Medulla oblongata (tissue), 1 donor: ENCODE measurements around the gene IGFBP2.

ENCODE experiments used
- DNase-seq: peaks from one replicate; pipeline ENCODE4 v3.0.0-alpha.2; 2015; ENCODE audit errors: extremely low spot score

IGFBP2 gene

DNA sequence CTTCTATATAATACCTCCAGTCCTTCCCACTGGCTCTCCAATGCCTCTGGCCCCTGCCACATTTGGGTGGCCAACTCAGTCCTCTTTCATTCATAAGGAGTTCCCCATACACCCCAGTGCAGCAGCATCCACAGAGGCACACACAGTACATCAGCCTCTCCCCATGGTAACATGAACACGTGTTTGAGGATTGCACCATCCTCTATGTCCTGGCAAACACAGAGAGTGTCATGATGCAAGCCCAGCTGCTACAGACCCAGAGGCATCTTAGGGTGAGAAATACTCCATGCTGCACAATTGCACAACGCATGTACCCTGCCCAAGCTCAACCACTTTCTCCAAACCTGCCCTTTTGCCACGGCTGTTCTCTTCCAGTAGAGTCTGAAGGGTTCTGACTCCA is 50.6 kb downstream of the IGFBP2 start:
- no peak for DNase-seq

DNA sequence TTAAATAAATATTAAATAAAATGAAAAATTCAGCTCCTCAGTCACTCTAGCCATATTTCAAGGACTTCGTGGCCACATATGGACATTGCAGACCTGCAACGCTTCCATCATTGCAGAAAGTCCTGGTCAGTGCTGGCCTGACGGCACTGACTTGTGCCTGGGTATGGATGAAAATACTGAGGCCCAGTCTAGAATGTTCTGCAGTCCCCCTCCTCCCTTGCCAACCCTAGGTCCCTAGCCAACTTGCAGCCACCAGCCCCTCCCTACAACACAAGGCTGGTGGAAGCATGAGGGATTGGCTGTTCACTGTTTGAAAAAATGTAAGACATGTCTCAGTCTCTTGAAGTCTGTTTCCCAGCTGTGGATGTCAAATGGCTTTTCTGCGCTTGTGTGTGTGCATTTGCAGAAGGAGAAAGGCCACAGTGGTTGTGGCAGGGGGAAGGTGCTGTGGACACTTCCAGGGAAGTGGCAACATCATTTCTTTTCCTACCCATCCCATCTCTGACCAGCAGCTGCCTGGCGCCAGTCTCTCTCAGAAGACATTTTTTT is 52.2 kb downstream of the IGFBP2 start:
- DNase-seq, result no peak

DNA sequence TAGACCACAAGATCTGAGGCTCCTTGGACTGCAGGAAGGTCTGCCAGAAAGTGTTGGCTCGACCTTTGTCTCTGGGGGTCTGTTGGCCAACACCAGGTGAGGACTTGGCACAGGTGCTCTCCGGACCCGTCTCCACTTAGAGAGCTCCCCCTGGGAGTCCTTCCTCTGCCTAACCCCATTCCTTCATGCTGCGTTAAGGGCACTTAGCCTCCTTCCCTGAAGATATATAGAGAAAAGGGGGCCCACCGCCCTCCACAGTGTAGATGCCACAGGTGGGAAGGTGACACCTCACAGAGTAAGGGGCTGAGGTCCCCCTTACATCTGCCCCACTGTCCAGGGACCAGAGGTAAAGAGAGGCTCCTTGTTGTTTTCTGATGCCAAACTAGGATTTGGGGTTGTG is 53.9 kb downstream of the IGFBP2 start:
- no peak for DNase-seq

DNA sequence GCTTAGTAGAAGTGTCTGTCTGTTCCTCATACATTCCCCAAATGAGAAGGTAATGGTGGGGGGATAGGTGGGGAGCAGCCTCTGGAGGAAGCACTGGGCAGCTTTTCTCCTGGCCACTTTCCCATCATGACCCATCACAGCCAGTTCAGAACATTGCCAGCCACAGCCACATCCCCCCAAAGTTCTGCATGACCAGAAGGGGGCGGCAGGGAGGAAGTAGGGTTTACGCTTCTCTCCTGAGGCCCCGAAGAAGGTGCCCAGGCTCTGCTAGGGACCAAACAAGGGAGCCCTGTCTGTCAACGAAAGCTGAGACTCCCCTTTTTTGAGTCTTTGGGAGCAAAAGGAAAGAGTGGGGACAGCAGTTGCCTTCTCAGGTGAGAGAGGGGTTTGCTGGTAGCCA is 54.4 kb downstream of the IGFBP2 start:
- no peak for DNase-seq

DNA sequence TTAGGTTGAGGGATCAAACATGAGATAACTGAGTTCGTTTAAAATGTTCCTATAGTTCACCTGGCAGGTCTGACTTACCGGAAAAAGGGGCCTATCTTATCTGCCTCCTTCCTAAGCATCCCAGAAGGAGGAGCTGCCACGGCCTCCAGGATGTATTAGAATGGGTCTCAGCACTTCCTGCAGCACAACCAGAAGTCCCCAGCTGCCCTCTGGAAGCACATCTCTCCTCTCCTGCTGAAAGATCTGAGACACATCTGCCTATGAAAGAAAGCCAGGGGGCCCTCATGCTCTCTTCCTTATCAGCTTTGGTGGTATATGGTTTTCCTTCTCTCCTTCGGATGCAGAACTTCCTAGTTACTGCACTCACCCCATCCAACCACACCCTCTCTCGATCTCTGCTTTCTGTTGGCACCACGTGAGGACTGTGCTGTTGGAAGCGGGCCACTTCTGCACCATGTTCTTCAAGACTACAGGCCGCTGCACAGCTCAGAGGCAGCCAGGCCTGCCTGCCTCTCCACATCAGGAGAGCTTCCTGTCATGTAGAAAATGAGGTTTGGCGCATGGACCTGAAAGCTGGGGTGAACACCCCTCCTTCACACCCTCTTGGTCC is 55.6 kb downstream of the IGFBP2 start:
- DNase-seq, result no peak

DNA sequence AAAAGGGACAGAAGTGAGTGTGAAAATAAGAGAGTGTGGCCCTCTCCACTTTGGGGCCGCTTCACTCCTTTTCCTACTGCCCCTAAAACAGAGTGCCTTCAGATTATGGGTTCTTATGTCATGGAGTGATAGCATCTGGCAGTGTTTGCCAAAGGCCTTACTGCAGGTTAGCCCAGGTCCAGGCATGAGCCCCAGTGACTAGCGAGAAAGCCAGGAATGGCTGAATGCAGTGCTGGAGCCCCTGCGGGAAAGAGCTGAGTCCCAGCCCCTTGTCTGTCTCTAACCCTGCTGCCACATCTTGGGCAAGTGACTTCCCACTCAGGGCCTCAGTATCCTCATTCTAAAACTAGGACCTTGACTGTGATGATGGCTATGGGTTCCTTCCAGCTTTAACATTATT is 56.2 kb downstream of the IGFBP2 start:
- DNase-seq, result no peak

DNA sequence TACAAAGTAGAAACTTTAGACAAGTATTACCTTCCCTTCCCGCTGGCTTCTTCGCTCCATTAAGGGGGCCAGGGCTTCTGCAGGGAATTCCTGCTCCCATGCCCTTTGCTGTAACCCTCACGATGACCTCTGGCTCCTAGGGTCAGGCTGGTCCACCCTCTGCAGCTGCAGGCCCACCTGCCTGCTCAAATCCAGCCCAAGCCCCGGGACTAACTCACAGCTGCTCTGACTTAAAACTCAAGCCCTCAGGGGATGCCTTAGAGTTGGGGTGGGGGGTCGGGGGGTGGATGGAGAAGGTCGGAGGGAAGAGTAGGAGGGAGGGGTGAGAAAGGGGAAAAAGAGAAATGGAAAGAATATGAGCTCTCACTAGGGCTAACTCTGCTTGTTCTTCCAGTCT is 57.2 kb downstream of the IGFBP2 start:
- DNase-seq, result no peak

DNA sequence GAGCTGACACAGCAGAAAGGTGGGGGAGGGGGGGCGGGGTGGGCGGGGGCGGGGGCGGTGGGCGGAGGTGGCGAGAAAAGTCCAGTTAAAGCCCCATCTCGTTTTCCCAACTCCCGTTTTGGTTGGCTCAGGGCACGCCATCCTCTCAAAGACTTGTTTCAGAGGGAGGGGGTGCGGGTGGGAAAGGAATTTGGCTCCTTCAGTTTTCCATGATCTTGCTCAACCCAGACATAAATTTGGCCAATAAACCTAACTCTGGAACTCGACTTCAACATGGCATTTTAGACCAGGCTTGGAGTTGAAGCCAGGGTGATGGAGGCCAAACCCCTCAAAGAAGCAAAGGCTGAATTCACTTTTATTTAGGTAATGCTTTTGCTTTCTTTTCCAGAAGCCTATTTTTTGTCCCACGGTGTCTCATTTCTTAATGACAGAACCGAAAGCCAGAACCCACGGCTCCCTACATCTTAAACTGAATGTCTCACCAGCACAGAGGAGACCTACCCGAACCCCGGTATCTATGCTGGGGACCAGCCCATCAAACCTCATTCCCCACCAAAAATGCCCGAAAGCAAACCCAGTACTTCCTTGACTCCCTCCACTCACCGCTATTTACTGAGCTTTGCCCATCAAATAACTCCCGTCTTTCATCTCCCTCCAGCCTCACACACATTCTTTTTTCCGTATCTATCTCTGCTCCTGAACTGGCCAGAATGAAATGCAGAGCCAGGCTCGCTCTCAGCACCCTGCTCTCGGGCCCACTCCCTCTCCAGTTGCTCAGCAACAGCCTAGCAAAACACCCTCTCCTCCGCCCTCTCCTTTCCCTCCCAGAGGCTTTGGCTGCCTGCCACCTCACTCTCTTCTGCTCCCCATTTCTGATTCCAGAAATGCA is 57.9 kb downstream of the IGFBP2 start:
- peak; percentile 62 for DNase-seq

DNA sequence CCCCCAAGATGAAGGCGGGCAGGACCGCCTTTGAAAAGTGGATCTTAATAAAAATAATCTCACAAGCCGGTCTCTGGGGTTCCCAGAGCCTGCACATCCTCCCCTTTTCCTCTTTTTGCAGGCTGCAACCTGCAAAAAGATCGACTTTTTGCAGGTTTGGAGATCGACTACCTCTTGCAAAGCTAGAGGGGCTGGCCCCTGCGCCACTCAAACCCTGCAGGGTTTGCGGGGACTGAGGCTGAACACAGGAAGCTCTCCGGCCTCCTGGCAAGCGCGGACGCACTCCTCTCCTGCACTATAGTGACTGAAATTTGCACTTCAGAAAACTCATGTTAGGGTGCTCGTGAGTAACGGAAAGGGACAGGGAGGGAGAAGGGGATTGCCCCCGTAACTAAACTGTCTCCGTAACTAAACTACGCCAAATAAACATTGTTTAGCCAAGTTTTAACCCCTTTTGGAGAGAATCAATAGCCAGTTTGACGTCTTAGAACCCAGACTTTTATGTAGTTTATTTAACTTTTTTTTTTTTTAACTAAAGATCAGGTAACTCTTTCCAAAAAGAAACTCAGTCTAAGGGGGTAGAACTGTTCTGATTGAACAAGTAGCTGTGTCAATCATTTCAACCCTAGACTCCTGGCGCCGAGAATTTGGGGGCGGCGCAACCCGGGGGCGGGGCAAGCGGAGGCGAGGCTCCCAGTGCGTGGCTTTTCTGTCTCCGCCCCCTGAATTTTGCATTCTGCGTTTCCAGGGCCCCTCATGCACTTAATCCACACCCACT is 59.6 kb downstream of the IGFBP2 start:
- DNase-seq, result peak; percentile 72

DNA sequence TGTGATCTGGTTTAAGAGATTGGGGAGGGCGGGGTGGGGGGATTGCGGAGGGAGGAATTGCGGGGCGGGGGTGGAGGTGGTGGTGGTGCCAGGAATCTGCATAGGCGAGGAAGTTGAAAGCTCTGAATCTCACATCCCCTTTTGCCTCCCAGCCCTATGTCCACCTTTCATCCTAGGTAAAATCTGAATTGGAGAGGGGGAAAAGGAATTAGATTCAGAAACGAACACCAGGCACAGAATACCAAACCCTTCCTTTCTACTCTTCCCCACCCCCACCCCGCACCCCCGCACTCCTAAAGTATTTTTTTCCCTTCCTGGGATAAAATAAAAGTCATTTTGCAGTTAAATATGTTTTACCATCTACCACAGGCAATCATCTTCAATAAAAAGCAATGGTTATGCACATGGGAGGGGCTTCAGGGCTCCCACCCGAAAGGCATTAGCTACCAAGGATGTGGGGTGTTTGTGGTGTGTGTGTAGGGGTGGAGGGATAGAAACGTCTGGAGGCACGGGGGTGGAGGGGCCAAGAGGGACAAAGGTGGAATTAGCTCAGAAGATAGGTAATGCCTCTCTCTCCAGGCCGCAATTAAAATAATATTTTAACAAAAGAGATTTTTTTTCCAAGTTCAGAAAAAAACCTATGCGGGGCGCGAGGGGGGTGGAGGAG is 60.3 kb downstream of the IGFBP2 start:
- no peak for DNase-seq

DNA sequence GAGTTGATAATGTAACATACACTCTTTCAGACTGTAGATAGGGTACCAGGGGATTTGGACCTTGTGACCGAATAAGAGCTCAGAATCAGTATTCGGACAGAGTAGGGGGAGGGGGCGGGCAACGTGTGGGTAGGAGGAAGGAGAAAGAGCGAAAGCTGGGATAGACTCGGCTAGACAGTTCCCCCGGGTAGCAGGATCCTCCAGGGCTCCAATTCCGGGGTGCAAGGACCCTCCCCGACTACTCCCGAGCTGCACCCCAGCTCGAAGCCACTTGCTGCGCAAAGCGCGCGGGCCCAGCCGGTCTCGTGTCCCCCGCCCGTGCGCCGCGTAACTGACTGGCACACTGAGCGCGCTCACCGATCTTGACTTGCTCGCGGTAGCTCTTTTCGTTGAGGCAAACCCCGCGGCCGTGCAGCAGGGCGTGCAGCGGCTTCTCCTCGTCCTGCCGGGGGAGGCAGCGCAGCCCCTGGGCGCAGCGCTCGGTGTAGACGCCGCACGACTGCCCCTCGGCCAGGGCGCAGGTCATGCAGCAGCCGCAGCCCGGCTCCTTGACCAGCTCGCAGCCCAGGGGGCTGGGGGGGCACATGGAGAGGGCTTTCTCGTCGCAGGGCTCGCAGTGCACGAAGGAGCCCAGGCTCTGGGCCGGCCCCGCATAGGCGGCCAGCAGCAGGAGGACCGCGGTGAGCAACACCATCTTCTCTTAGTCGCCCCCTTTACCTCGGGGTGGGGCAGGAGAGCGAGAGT is 61.0 kb downstream of the IGFBP2 start:
- peak; percentile 27 for DNase-seq

DNA sequence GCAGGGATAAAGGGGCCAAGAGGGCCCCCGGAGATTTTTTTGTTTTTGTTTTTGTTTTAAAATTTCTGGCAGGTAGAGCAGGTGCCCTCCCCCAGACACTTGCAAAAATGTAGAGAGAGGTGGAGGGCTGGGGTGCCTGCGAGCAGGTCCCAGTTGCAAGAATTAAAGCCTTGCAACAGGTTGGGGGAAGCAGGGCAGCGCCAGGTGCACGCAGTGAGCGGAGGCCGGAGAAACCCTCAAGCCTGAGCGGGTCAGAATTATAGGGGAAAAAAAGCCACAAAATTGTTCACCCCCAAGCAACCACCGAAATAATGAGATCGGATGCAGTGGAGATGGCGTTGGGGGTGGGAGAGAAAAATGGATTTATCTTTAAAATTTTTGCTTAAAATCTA is 61.6 kb downstream of the IGFBP2 start:
- no peak for DNase-seq

DNA sequence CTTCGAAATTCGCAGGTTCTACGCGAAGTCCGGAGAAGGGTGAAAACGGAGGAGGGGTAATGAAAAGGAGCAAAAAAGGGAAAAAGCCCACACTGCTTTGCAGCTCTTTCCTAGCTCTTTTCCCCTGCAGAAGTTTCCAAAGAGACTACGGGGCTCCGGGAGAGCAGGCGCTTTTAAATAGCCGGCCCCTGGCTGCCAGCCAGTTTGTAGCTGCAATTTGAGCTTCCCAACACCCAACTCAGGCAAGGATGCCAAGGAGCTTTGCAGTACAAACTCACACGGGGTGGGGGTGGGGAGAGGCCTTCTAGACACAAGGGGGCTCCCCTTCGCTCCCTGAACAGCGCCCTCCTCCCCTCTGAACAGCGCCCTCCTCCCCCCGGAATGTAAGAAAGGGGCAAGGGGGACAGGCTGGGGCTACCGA is 62.2 kb downstream of the IGFBP2 start, which contains the start of gene IGFBP5:
TSS of gene IGFBP5 (minus strand) at position 149 of the 421 bp plus-strand sequence. CDS start 774 bp downstream, outside the sequence.
- peak; percentile 80 for DNase-seq

DNA sequence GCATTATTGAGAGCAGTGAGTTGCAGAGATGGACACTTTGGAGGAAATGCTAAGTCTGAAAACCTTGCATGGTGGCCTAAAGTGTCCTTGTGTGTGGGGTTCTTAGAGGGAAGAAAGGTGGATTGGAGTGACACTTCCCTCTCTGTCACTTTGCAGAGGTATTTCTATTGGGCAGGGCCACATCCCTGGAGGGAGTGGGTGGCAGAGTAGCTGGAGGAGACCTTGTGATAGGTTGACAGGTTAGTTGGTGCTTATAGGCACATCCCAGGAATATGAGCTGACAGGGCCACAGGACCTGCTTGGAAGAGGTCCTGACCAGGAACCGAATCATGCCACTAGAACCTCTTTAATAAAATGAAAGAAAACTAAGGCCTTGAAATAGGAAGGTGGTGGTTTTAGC is 63.1 kb downstream of the IGFBP2 start:
- no peak for DNase-seq

DNA sequence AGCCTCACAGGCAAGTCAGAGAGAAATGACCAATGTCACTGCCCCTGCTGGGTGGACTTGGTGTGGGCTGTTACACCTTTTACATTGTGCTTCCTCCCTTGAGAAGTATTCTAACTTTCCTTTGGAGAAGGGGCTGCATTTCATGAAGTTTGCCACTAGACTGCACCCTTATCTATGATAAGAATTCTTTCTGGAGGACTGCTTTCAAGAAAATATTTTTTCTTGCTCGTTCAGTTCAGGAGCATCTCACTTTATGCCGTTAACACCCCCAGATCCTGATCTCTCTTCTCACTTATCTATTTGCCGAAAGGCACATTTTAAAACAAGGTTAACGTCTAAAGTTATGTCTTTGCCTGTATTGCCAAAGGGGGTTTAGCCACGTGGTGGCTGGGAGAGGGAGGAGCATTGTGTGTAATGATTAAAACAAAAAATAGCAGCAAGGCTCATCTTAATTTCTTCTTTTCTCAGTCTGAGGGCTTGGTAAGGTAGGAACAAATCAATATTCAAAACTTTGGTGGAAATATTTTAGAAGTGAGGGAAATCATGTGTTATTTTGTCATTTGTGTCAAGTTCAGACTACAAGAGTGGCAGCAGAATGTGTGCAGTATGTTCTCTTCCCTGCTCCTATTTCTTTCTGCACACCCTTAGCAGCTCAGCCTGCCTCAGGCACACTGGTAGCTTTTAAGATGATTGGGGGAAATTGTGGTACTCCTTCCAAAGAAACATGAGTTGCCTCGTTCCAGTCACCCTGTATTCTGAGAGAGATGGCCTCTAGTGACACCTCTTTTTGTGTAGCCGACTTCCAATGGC is 63.7 kb downstream of the IGFBP2 start:
- DNase-seq, result peak; percentile 46

DNA sequence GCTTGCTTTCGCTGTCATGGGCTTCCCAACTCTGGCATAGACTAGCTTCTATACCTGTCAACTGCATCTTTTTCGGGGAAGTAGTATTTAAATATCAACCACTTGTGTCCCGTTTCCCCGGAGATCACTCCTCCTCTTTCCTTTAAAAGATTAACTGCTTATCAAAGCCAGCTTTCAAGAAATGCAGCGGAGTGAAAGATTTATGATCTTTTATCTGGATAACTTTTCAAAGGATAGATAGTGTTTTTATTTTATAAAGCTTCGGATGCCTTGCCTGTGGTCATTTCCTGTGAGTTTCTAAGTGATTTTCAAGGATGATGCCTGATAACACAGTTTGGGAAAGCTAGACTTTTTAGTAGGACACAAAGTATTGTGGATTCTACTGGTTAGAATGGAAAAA is 65.1 kb downstream of the IGFBP2 start:
- DNase-seq, result no peak

DNA sequence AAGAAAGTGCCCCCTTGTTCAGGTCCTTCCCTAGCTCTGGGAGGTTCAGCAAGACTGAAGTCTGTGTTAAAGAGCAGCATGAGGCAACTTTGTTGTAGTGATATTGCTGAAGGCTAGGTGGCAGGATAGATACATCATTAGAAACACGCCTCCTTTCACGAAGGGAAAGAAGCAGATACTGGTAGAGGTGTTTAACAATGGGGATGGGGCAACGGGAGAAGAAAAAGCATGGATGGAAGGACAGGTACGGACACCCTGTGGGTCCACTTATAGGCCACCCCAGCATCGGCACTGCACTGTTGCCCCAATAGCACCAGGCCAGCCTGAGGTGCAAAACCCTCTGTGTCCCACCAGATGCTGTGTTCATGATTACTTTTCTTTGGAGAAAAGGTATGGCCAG is 65.7 kb downstream of the IGFBP2 start:
- DNase-seq, result peak; percentile 84

DNA sequence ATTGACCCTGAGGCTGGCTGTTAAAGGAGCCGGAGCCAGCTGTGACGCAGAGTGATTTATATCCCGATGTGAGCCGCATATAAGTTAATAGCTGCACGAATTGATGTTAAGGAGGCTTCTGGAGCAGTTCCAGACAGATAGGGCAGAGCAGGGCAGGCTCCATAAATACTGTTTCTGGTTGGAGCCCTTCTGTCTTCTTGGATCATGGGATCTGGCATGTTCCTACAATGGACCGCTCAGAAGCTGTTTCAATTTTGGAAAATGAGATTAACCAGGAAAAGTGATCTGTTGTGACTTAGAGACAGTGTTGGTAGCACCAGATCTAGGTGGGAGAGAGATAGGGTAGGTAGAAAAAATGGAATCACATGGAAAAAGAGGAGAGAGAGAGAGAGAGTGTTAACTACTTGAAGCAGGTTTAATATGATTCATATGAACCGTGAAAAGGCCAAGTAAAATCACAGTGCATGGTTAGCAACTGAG is 66.9 kb downstream of the IGFBP2 start:
- no peak for DNase-seq

DNA sequence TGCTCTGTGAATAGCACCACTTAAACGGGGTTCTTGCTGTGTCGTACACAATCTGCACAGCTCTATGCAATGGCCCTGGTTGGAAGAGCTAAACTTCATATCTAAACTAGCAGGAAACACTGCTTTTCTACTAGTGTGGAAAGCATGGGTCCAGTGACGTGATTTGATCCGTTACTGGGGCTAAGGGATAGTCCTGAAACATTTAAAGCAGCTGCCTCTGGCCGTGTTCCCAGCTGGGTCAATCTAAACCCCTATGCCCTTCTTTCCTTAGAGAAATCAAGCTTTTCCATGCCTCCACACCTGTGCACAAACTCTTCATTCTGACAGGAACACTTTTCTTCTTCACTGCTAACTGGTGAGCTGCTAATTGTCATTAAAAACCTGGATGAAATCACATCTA is 67.6 kb downstream of the IGFBP2 start:
- DNase-seq, result no peak

DNA sequence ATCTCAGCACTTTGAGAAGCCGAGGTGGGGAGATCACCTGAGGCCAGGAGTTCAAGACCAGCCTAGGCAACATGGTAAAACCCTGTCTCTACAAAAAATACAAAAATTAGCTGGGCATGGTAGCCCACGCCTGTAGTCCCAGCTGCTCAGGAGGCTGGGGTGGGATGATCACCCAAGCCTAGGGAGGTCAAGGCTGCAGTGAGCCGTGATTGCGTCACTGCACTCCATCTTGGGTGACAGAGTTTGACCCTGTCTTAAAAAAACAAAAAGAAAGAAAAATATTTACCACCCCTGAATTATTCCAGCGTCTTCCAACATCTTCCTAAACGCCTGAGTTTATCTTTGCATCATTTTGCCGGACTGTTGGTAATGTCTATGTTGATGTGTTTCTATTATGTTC is 68.3 kb downstream of the IGFBP2 start:
- DNase-seq, result no peak
